Fibroblast of skin of left quadriceps (primary cell): ENCODE results near the gene SLC15A5.

Experiments used
- DNase-seq, 2 experiments: peaks; one replicate each; pipeline ENCODE4 v3.0.0-alpha.2; 2013; ENCODE audit warnings: low read depth in 2 of 2

The SLC15A5 gene

GRCh38 chr12:16261944-16262475 is 15.5 kb downstream of the SLC15A5 start:
- no peak for DNase-seq

- DNase-seq = no peak
Measured at GRCh38 chr12:16260206-16260605, 17.3 kb downstream of the SLC15A5 start.

DNA sequence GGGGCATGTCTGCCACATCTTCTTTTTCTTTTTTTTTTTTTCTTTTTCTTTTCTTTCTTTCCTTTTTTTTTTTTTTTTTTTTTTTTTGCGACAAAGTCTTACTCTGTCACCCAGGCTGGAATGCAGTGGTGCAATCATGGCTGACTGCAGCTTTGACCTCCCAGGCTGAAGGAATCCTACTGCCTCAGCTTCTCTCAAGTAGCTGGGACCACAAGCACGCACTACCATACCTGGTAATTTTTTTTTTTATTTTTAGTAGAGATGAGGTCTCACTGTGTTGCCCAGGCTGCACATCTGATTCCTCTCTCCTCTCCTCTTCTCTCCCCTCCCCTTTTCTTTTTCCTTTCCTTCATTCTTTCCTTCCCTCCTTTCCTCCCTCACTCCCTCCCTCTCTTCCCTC is 18.5 kb downstream of the SLC15A5 start:
- DNase-seq = no peak

- no peak for DNase-seq
Measured at GRCh38 chr12:16246264-16246663, 31.2 kb downstream of the SLC15A5 start.

- no peak for DNase-seq
Measured at GRCh38 chr12:16245209-16245608, 32.3 kb downstream of the SLC15A5 start.

DNA sequence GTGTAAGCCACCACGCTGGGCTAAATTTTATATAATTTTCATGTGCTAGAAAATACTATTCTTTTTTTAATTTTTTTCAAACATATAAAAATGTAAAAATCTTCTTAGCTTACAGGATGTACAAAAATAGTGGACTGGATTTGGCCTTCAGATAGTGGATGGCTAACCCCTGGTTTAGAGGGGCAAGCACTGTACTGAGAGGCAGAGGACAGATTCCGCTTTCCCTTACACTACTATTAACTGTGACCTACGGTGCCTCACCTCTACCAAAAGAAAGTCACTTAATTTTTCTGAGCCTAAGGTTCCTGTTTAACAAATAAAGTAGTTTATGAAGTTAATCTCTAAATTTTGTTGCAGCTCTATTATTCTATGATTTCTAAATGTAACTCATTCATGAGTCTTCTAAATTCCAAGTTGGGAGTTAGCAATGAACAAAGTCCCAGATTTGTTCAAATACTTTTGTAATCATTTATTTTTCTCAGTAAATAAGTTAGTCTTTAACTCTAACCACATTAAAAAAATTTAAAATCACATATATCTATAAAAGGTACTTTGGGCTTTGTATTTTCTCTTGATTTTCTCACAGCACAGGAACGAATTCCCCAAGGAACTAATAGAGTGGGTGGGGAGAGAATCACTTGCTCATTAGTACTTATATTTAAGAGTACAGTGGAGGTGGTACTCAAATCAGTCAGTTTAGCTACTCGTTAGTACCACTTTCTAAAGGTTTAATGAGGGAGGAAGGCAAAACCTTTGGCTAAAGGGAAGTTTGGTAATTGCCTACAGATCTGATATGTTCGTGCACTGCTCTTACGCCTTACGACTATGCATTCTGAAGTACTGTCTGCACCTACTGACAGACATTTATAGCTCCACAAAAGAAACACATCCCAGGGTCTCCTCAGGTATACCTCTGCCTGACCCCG is 33.7 kb downstream of the SLC15A5 start:
- no peak for DNase-seq

GRCh38 chr12:16241346-16241745 is 36.1 kb downstream of the SLC15A5 start:
- DNase-seq = no peak

DNA sequence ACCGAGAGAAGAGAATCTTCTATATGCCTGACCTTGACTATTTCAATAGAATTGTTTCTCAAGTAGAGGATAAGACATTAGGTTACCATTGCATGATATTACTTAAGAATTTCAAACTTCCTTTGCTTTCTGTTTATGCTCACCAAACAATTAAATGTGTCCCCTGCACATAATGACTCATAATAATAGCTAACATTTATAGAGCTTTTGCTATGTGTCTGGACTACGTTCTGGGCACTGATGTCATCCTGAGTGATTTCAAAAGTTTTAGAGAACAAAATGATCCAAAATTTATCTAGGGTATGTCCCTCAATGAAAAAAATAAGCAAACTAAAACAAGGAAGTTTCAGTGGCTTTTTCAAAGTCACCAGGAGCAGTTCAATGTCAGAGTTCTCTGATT is 38.8 kb downstream of the SLC15A5 start:
- no peak for DNase-seq

GRCh38 chr12:16229676-16230075 is 47.8 kb downstream of the SLC15A5 start:
- DNase-seq = no peak

DNA sequence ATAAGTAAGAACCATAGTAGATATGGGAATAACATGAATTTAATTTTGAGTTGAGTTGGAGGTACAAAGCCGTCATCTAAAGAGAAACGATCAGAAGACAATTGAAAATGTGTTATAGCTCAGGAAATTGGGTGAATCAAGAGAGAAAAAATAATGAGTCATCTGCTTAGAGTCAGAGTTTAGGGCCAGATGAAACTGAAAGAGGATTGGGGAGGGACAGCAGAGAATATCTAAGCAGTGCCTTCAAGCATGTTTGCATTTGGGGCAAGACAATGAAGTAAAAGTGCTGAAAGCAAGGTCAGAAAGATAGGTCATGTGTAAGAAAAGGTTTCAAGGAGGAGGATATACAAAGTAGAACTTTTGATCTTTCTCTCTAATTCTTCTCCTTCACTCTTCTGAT is 49.4 kb downstream of the SLC15A5 start:
- DNase-seq = no peak

GRCh38 chr12:16225692-16226091 is 51.8 kb downstream of the SLC15A5 start:
- DNase-seq = no peak

DNA sequence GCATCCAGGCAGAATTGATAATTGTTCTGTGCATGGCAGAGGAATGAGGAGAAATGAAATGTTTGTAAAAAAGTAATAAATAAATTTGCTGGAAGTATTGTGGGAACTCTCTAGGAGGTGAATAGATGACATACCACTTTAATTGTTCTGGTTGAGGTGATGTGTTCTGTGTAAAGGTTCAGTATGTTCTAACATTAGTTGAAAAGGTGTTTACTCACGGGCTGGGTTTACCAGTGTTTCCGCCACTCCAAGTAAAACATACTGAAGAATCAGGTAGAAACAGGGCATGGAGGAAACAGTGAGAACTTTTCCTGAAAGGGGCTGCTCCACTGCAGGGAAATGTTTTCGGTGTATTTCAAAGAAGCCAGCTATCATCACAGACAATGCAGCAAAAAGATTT is 53.3 kb downstream of the SLC15A5 start:
- no peak for DNase-seq

- DNase-seq = no peak
Measured at GRCh38 chr12:16221776-16222175, 55.7 kb downstream of the SLC15A5 start.

- DNase-seq = no peak
Measured at GRCh38 chr12:16220120-16220519, 57.4 kb downstream of the SLC15A5 start.

DNA sequence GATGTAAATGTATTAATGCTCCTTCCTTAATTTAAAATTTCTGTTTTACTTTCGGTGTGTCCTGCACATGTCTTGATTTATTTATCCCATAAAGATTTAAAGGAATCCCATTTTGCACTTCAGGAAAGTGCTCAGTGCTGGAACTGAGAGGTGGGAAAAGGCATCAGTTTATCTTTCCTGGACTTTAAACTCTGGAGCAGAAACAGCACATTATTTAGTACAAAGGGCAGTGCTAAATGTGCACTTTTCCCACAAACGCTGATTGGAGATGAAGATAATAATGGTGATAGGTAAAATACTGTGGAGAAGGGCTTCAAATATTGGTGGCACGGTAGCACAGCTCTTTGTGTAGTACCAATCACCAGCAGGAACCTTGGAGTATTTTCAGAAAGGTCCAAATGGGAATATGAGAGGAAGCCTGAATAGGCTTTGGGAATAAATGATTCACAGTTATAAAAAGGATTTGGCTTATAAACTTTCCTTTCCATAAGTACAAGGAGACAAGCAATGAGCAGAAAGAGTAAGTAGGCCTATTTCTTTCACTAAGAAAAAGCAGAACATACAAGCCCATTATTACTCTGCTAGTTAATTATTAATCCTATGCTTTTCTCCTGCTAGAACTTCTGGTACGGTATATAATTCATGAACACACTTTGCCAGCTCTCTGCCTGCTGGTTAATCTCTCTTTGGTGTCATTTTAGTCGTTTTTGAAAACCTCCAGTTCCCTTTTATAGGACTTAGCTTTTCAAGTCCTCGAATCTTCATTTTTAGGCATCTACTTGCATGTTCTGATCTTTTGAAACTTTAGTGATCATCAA is 58.3 kb downstream of the SLC15A5 start:
- DNase-seq = no peak

DNA sequence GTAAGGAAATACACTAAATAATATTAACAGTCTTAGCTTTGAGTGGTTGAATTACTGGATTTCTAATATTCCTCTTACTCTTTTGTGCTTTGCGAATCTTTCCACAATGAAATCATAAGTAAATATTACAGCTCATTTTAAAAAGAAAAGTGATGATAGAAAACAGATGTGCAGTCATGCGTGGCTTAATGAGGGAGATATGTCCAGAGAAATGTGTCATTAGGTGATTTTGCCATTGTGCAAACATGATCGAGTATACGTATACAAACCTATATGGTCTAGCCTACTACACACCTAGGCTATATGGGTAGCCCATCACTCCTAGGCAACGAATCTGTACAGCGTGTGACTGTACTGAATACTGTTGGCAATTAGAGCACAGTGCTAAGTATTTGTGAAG is 59.3 kb downstream of the SLC15A5 start:
- DNase-seq = no peak

GRCh38 chr12:16211731-16212130 is 65.8 kb downstream of the SLC15A5 start:
- DNase-seq = no peak

GRCh38 chr12:16198884-16199283 is 78.6 kb downstream of the SLC15A5 start:
- DNase-seq = no peak

DNA sequence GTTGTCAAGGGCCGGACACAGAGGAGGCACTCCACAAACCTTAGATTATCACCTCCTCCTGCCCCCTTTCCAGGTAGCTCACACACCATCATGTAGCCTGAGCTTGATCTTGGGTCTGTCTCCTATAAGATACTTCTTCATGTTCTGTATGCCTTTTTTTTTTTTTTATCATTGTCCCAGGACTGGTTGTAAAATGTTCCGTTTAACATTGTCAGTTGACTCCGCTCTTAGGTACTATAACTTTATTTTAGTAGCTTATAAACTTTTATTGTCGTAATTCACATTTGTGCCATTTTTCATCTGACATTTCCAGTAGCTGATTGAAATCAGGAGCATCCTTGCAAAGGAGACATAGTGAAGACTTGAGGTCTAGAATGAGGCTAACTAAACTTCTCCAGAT is 79.9 kb downstream of the SLC15A5 start:
- no peak for DNase-seq

DNA sequence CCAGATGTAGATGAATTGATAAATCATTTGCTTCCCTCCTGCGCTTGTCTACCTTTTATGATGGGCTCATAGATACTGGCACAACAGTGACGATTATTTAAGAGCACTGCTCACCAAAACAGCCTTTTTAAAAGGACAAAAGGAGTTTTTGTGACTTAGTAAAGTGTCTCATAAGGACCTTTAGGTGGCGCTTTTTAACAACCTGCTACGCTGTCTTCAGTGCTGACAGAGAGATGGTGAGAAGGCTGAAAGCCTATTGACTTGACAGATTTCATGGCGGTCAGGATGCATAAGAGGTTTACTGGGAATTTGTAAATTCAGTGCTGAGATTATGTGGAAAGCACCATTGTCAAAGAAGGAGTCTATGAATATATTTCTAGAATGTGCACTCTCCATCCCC is 87.6 kb downstream of the SLC15A5 start:
- DNase-seq = peak in 1 of 2 experiments; percentile 3

DNA sequence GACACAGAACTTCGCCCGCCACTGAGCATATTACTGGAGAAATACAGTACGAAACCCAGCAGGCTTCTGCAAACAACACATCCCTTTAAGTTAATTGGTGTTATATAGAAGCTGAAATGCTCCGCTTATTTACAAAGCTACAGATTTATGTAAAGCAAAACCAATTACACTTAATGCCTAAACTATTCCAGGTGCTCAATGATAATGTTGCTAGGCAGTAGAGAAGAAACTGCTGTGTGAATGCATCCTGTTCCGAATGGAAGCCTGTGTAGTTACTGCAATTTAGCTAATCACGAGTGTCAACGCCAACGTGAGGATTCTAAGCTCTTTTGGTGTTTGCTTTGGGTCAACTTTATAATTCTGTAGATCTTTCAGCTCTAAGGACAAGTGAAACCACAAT is 89.8 kb downstream of the SLC15A5 start:
- DNase-seq = no peak

GRCh38 chr12:16184681-16185080 is 92.8 kb downstream of the SLC15A5 start:
- no peak for DNase-seq

DNA sequence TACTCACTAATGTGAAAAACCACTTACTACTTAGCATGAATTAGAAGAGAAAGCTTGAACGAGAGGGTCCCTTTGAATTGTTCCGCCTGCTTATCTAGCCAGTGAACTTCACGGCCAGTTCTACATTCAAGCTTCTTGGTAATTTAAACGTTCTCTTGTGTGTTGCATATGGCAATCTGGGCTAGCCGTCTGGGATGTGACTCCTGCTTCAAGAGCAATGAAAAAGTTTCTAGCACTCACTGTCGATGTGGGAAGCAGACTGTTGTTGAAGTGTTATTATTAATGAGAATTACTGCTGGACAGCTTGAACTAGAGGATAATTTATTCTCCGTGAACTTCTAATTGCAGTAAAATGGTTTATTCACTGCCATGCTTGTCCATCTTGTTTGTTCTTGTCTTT is 93.9 kb downstream of the SLC15A5 start:
- DNase-seq = no peak
